ENCODE data around the gene MYLK.

The MYLK gene

DNA sequence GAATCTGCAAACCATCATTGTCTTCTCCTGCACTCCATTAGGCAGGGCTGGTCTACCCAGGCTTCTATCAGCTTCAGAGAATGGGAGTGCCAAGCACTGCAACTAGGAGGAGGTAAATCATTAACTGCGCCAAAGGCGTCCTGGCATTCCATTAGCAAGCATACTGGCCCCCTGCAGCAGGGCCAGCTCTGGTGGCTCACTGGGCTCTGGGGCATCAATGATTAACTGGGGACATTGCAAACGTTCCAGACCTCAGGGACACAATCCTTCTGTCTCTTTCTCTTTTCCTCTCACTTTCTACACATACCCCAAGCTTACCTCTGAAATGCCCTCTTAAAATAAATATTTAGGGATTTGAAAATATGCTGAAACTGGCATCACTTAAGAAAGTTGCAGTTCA lies 129.0 kb downstream of the MYLK start:
- H3K4me1 ChIP-seq (ENCODE audit: control insufficient read depth in 1 of 2, insufficient read depth in 1 of 2, low read depth in 1 of 2, low read length in 1 of 2) = peaks cover 5 to 7% of the 10 kb centered on the region in 2 experiments
- TF ChIP-seq, protein P1, sequence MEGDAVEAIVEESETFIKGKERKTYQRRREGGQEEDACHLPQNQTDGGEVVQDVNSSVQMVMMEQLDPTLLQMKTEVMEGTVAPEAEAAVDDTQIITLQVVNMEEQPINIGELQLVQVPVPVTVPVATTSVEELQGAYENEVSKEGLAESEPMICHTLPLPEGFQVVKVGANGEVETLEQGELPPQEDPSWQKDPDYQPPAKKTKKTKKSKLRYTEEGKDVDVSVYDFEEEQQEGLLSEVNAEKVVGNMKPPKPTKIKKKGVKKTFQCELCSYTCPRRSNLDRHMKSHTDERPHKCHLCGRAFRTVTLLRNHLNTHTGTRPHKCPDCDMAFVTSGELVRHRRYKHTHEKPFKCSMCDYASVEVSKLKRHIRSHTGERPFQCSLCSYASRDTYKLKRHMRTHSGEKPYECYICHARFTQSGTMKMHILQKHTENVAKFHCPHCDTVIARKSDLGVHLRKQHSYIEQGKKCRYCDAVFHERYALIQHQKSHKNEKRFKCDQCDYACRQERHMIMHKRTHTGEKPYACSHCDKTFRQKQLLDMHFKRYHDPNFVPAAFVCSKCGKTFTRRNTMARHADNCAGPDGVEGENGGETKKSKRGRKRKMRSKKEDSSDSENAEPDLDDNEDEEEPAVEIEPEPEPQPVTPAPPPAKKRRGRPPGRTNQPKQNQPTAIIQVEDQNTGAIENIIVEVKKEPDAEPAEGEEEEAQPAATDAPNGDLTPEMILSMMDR (IDR thresholded peaks at IDR 0.05) = no peak
- no peaks in the 10 kb centered on the region for H3K9me3 ChIP-seq
- H3K4me3 ChIP-seq (ENCODE audit: low read depth in 1 of 2, low read length in 1 of 2) = no peak overlapping the region
- no peaks in the 10 kb centered on the region for H3K36me3 ChIP-seq
- H3K27me3 ChIP-seq = no peaks in the 10 kb centered on the region
- no peak overlapping the region for H3K27ac ChIP-seq

DNA sequence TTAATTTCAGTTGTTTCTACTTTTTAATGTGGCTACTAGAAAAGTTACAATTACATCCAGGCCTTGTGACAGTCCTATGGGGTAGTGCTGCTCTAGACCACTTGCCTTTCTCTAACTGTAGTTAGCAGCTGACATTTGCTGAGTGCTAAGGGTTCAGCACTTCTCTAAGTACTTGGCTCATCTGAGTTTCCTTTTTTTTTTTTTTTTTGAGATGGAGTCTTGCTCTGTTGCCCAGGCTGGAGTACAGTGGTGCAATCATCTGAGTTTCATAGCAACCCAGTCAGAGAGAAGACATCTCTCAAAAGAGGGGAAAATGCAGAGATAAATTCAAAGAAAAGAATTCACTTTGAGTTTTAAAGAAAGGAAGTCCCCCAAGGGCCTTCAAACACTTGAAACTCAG lies 130.8 kb downstream of the MYLK start:
- TF ChIP-seq, protein P1 (IDR thresholded peaks at IDR 0.05) = no peak
- Histone ChIP-seq H3K27ac (no peak overlapping the region), H3K27me3 (no peaks in the 10 kb centered on the region), H3K4me1 (ENCODE audit: control insufficient read depth in 1 of 2, insufficient read depth in 1 of 2, low read depth in 1 of 2, low read length in 1 of 2) (peaks cover 5 to 7% of the 10 kb centered on the region in 2 experiments), H3K9me3 (no peaks in the 10 kb centered on the region), H3K4me3 (ENCODE audit: low read depth in 1 of 2, low read length in 1 of 2) (no peak overlapping the region), H3K36me3 (no peaks in the 10 kb centered on the region)

DNA sequence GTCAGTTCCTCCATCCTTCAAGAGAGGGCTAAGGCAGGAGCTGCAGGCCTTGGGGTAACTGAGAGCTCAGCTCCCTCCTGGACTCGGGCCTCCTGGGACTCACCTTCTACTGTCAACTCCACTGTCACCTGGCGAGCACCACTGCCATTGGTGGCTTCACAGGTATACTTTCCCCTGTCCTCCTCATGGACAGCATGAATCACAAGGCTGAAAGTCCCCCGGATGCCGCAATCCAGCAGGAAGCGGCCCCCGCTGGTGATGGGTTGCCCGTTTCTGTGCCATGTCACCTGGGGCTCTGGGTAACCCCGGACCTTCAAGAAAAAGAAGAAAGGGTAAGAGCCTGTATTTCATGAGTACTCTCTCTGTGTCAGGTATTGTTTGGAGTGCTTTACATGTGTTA lies 131.9 kb downstream of the MYLK start:
- Histone ChIP-seq H3K4me3 (ENCODE audit: low read depth in 1 of 2, low read length in 1 of 2) (no peak overlapping the region), H3K4me1 (ENCODE audit: control insufficient read depth in 1 of 2, insufficient read depth in 1 of 2, low read depth in 1 of 2, low read length in 1 of 2) (peaks cover 4 to 5% of the 10 kb centered on the region in 2 experiments), H3K27ac (no peak overlapping the region), H3K36me3 (no peaks in the 10 kb centered on the region), H3K27me3 (no peaks in the 10 kb centered on the region), H3K9me3 (no peaks in the 10 kb centered on the region)
- TF ChIP-seq, protein P1 (IDR thresholded peaks at IDR 0.05) = no peak

DNA sequence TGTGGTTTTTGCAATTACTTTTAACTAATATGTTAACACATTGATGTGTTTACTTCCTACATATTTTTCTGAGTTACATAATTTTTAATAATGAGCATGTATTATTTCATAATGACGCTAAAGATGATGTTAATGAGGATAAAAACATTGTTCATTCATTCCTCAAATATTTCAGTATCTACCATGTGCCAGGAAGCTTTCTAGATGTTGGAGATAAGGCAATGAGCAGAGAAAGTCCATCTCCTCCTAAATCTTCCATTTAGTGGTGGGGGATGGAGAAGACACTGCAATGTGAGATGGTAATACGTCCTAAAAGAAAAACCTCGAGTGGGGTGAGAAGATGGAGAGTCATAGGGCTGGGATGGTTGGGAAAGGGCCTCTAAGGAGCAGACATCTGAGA lies 132.7 kb downstream of the MYLK start:
- Histone ChIP-seq H3K9me3 (no peaks in the 10 kb centered on the region), H3K27ac (no peak overlapping the region), H3K27me3 (no peaks in the 10 kb centered on the region), H3K36me3 (no peaks in the 10 kb centered on the region), H3K4me1 (ENCODE audit: control insufficient read depth in 1 of 2, insufficient read depth in 1 of 2, low read depth in 1 of 2, low read length in 1 of 2) (no peaks in the 10 kb centered on the region), H3K4me3 (ENCODE audit: low read depth in 1 of 2, low read length in 1 of 2) (no peak overlapping the region)
- TF ChIP-seq, protein P1 (IDR thresholded peaks at IDR 0.05) = no peak

DNA sequence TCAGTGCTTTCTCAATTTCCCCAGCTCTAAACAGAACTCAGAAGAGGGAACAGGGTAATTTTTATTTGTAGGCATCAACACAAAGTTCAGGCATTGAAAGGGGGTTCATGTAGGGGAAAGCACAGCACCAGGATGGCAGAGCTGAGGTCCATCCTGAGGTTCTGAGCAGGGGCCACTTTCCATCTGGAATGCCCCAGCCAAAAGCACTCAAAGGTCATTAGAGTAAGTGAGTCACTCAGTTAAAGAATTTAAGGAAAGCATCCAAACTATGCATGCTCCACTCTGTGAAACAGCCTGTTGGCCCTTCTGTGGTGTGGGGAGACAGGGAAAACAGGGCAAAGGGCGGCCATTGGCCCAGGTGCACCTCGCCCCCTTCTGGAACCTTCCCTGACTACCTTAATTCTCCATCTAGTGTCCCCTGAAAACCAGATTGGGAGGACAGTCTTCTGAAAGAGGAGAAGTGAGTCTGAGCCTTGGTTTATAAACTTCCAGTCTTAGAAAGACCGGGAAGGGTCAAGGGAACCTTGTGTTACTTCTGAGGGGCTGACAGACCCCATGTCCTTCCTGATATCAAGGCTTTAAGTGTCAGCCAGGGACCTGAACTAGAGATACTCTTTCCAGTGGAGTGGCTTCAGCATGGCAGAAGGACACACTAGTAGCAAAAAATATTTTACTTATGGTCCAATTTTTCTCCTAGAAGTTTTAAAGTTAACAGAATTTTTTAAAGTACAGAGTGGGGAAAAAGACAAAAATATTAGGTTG lies 133.3 kb downstream of the MYLK start:
- Histone ChIP-seq H3K9me3 (no peaks in the 10 kb centered on the region), H3K27ac (no peak overlapping the region)

More for the DNA sequence above, 133.3 kb downstream of the MYLK start:
- no peaks in the 10 kb centered on the region for H3K4me1 ChIP-seq (ENCODE audit: control insufficient read depth in 1 of 2, insufficient read depth in 1 of 2, low read depth in 1 of 2, low read length in 1 of 2)
- TF ChIP-seq, protein P1 (IDR thresholded peaks at IDR 0.05) = no peak
- H3K36me3 ChIP-seq = no peaks in the 10 kb centered on the region
- H3K4me3 ChIP-seq (ENCODE audit: low read depth in 1 of 2, low read length in 1 of 2) = no peak overlapping the region
- no peaks in the 10 kb centered on the region for H3K27me3 ChIP-seq
